ENCODE results near the gene TMEM219. TPM values are rescaled to one million over a fixed set of nuclear protein-coding genes. Genes with fewer than 3 reads are reported as not detected.

The TMEM219 gene
- total RNA-seq, 2 donors from 2014 or later = 122 to 136 TPM

DNA sequence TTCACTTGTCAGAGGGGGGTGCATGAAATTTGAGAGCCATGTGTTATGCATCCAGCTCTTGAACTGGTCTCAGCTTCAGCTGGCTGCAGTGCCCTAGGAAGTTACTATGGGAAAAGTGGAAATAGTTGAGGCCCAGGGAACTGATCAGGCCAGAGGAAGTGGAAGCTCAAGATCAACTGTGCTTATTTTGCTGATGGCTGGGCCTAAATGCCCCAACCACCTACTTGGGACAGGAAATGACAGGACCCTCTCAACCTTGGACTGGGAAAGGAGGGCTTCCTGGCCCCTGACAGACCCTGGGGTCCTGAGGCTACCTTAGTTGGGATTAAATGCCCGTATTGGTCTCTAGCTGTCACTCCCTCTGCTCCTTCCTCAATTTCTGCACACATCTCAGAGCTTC lies 10.6 kb downstream of the TMEM219 start:
- Histone ChIP-seq H3K27ac (ENCODE audit: low read depth, low read length) (no peak overlapping the region), H3K27me3 (ENCODE audit: control insufficient read depth, insufficient read depth, low read length, poor library complexity, severe bottlenecking) (no peaks in the 10 kb centered on the region), H3K4me3 (ENCODE audit: low read length) (no peak overlapping the region), H3K9ac (ENCODE audit: extremely low read depth, low read length, poor library complexity, severe bottlenecking) (no peak overlapping the region), H3K9me3 (ENCODE audit: control insufficient read depth, low read length) (peaks cover 14% of the 10 kb centered on the region), H3K4me1 (ENCODE audit: control insufficient read depth, insufficient read depth, low read length) (peaks cover 9% of the 10 kb centered on the region), H3K36me3 (ENCODE audit: control insufficient read depth, insufficient read depth, low read length) (peaks cover 45% of the 10 kb centered on the region)
- H3K4me3 Mint-ChIP-seq = no peak overlapping the region
- peaks cover 13% of the 10 kb centered on the region for H3K9me3 Mint-ChIP-seq
- H3K27me3 Mint-ChIP-seq (ENCODE audit: insufficient read depth) = peaks cover 4% of the 10 kb centered on the region
- H3K4me1 Mint-ChIP-seq = peaks cover 21% of the 10 kb centered on the region
- H3K27ac Mint-ChIP-seq = no peak overlapping the region
- H3K36me3 Mint-ChIP-seq (ENCODE audit: low read depth) = peaks cover 45% of the 10 kb centered on the region
- no peak for DNase-seq
- WGBS, 2 experiments (ENCODE audit: insufficient coverage in 1 of 2, insufficient read length in 1 of 2) = 80 to 100% methylated on average over 1 of the region's 1 CpG
- TF ChIP-seq, protein P1, sequence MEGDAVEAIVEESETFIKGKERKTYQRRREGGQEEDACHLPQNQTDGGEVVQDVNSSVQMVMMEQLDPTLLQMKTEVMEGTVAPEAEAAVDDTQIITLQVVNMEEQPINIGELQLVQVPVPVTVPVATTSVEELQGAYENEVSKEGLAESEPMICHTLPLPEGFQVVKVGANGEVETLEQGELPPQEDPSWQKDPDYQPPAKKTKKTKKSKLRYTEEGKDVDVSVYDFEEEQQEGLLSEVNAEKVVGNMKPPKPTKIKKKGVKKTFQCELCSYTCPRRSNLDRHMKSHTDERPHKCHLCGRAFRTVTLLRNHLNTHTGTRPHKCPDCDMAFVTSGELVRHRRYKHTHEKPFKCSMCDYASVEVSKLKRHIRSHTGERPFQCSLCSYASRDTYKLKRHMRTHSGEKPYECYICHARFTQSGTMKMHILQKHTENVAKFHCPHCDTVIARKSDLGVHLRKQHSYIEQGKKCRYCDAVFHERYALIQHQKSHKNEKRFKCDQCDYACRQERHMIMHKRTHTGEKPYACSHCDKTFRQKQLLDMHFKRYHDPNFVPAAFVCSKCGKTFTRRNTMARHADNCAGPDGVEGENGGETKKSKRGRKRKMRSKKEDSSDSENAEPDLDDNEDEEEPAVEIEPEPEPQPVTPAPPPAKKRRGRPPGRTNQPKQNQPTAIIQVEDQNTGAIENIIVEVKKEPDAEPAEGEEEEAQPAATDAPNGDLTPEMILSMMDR (conservative IDR thresholded peaks at IDR 0.05) = no peak

DNA sequence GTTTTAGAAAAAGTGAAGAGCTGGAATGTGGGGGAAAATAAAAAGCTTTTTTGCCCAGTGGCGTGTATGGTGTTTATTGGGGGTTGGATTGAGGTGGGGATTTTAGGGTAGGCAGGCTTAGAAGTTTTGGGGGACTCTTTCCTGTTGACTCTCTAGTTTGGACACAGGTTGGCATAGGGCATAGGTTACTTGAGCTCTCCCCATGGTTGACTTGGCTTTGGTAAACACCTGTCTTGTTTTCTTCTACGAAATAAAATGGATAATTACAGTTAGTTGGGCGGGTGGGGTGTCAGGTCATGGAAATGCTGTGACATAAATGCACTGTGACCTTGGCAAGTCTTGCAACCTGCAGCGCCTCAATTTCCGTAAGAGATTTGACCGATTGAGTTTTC lies 11.1 kb downstream of the TMEM219 start:
- DNase-seq = no peak
- H3K9me3 ChIP-seq (ENCODE audit: control insufficient read depth, low read length) = peaks cover 14% of the 10 kb centered on the region
- peaks cover 21% of the 10 kb centered on the region for H3K4me1 Mint-ChIP-seq
- peaks cover 13% of the 10 kb centered on the region for H3K9me3 Mint-ChIP-seq
- no peak overlapping the region for H3K4me3 ChIP-seq (ENCODE audit: low read length)
- WGBS, 2 experiments (ENCODE audit: insufficient coverage in 1 of 2, insufficient read length in 1 of 2) = 79 to 85% methylated on average over 6 of the region's 6 CpGs
- peak overlapping the region; percentile 90 for H3K4me3 Mint-ChIP-seq
- TF ChIP-seq, protein P1 (conservative IDR thresholded peaks at IDR 0.05) = no peak
- peaks cover 42% of the 10 kb centered on the region for H3K36me3 Mint-ChIP-seq (ENCODE audit: low read depth)
- H3K27ac ChIP-seq (ENCODE audit: low read depth, low read length) = no peak overlapping the region
- no peak overlapping the region for H3K9ac ChIP-seq (ENCODE audit: extremely low read depth, low read length, poor library complexity, severe bottlenecking)
- peak overlapping the region; percentile 44 for H3K27ac Mint-ChIP-seq
- peaks cover 4% of the 10 kb centered on the region for H3K27me3 Mint-ChIP-seq (ENCODE audit: insufficient read depth)
- no peaks in the 10 kb centered on the region for H3K27me3 ChIP-seq (ENCODE audit: control insufficient read depth, insufficient read depth, low read length, poor library complexity, severe bottlenecking)
- peaks cover 9% of the 10 kb centered on the region for H3K4me1 ChIP-seq (ENCODE audit: control insufficient read depth, insufficient read depth, low read length)
- H3K36me3 ChIP-seq (ENCODE audit: control insufficient read depth, insufficient read depth, low read length) = peaks cover 45% of the 10 kb centered on the region

DNA sequence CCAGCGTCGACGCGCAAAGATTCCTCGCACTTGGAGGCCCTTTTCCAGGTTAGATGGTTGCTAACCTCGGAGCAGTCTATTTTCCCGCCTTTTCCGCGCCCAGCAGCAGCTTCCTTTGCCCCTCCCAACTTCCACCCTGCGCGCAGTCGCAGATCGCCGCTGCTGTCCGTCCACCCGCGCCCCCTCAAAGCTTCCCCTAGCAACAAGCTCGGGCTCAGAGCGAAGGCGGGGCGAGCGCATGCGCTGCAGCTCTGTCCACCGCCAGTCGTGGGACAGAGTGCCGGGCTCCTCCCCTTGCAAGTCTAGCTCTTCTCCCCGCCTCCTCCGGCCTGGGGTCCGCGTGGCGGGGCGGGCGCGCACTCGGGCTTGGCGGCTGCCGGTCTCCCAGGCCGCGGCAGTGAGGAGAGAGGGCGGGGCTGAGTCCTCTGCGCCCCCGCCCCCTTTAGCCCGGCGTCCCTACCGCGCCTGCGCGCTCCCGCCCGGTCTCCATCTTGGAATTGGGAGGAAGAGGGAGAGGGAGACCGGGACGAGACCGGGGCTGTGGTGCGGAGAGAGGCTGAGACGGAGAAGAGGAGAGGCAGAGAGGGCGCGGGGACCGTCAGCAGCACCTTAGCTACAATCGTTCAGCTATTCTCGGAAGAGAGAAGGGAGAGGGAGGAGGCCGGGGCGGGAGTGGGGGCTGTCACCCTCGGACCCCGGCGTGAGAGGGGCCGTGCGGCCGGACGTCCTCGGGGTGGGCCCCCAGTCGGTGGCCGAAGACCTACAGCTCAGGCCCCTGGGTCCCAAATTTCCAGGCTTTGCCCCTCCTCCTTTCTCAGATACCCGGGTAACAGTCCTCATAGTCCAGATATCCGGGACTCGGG lies 11.7 kb downstream of the TMEM219 start, which contains the start of gene TAOK2:
TAOK2 (plus strand) TSS at position 485 of the 863 bp plus-strand sequence. CDS start 3,905 bp downstream, outside the sequence.
- 2 to 7% methylated on average over 31 to 75 of the region's 75 CpGs for WGBS, 2 experiments (ENCODE audit: insufficient coverage in 1 of 2, insufficient read length in 1 of 2)
- Mint-ChIP-seq H3K27me3 (ENCODE audit: insufficient read depth) (peaks cover 4% of the 10 kb centered on the region), H3K27ac (peak within 1 kb of the TSS; percentile 94), H3K4me1 (peaks cover 21% of the 10 kb centered on the region), H3K36me3 (ENCODE audit: low read depth) (peaks cover 42% of the 10 kb centered on the region), H3K9me3 (peaks cover 13% of the 10 kb centered on the region), H3K4me3 (peak within 1 kb of the TSS; percentile 90)
- H3K4me1 ChIP-seq (ENCODE audit: control insufficient read depth, insufficient read depth, low read length) = peaks cover 9% of the 10 kb centered on the region
- TF ChIP-seq, protein P1 (conservative IDR thresholded peaks at IDR 0.05) = no peak
- H3K36me3 ChIP-seq (ENCODE audit: control insufficient read depth, insufficient read depth, low read length) = peaks cover 45% of the 10 kb centered on the region
- H3K9ac ChIP-seq (ENCODE audit: extremely low read depth, low read length, poor library complexity, severe bottlenecking) = peak within 1 kb of the TSS; percentile 87
- H3K27ac ChIP-seq (ENCODE audit: low read depth, low read length) = peak within 1 kb of the TSS; percentile 51
- peak within 1 kb of the TSS; percentile 96 for H3K4me3 ChIP-seq (ENCODE audit: low read length)
- H3K9me3 ChIP-seq (ENCODE audit: control insufficient read depth, low read length) = peaks cover 14% of the 10 kb centered on the region
- peak; percentile 100 for DNase-seq
- no peaks in the 10 kb centered on the region for H3K27me3 ChIP-seq (ENCODE audit: control insufficient read depth, insufficient read depth, low read length, poor library complexity, severe bottlenecking)
